A549 (cell line): ENCODE data around the gene ATF6B.

Experiments used
- EP300 ChIP-seq, 2 experiments: fragments of >200 bp; sonication (Bioruptor Twin); formaldehyde crosslinking; IDR thresholded peaks; 2 replicates in 1 of 2; 3 replicates in 1 of 2; pipeline ENCODE4 v1.6.1; 2016 to 2017
- HOXA7 ChIP-seq: fragments of 250-450 bp; sonication (Bioruptor Pico); IDR thresholded peaks from 2 replicates; pipeline ENCODE4 v1.5.0; 2020; ENCODE audit warnings: mild to moderate bottlenecking, moderate library complexity
- MAX ChIP-seq: IDR thresholded peaks from 2 replicates; pipeline ENCODE4 v1.6.1; 2012
- NPAS2 ChIP-seq: fragments of 250-450 bp; sonication (Bioruptor Pico); IDR thresholded peaks from 2 replicates; pipeline ENCODE4 v1.8.0; 2022; ENCODE audit warnings: mild to moderate bottlenecking, moderate library complexity, borderline replicate concordance
- POLR2A ChIP-seq: IDR thresholded peaks from 2 replicates; pipeline ENCODE4 v1.6.1; 2012; ENCODE audit warnings: mild to moderate bottlenecking, low read length
- RAD21 ChIP-seq, 2 experiments: fragments of >200 bp in 1 of 2; sonication (Bioruptor Twin) in 1 of 2; formaldehyde crosslinking in 1 of 2; IDR thresholded peaks in 1 of 2; conservative IDR thresholded peaks in 1 of 2; 2 replicates in 1 of 2; 3 replicates in 1 of 2; pipeline ENCODE4 v1.6.1; 2012 to 2018; ENCODE audit warnings: inconsistent platforms in 1 of 2
- RARB ChIP-seq: fragments of 250-450 bp; sonication (Bioruptor Pico); IDR thresholded peaks from 2 replicates; pipeline ENCODE4 v1.8.0; 2021; ENCODE audit warnings: mild to moderate bottlenecking, moderate library complexity
- RCOR1 ChIP-seq: fragments of 150-350 bp; IDR thresholded peaks from 2 replicates; pipeline ENCODE4 v1.6.1; 2014; ENCODE audit warnings: antibody characterized with exemption, low read length, low read depth
- TF ChIP-seq, protein P1 (sequence below): fragments of >200 bp; sonication (Bioruptor Twin); formaldehyde crosslinking; IDR thresholded peaks from 3 replicates; pipeline ENCODE4 v1.5.1; 2016
- TF ChIP-seq, protein P2 (sequence below): fragments of 450-650 bp; IDR thresholded peaks from 2 replicates; pipeline ENCODE4 v1.6.1; 2014; ENCODE audit warnings: antibody characterized with exemption
- TF ChIP-seq, protein P3 (sequence below): fragments of 200-600 bp; sonication (generic); IDR thresholded peaks from 2 replicates; pipeline ENCODE4 v1.6.1; 2016; ENCODE audit warnings: antibody characterized with exemption, mild to moderate bottlenecking, moderate library complexity

- TF ChIP-seq, protein P1, sequence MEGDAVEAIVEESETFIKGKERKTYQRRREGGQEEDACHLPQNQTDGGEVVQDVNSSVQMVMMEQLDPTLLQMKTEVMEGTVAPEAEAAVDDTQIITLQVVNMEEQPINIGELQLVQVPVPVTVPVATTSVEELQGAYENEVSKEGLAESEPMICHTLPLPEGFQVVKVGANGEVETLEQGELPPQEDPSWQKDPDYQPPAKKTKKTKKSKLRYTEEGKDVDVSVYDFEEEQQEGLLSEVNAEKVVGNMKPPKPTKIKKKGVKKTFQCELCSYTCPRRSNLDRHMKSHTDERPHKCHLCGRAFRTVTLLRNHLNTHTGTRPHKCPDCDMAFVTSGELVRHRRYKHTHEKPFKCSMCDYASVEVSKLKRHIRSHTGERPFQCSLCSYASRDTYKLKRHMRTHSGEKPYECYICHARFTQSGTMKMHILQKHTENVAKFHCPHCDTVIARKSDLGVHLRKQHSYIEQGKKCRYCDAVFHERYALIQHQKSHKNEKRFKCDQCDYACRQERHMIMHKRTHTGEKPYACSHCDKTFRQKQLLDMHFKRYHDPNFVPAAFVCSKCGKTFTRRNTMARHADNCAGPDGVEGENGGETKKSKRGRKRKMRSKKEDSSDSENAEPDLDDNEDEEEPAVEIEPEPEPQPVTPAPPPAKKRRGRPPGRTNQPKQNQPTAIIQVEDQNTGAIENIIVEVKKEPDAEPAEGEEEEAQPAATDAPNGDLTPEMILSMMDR, result no peak
- TF ChIP-seq RAD21 (conservative IDR thresholded peaks at IDR 0.05 in 1 of 2, IDR thresholded peaks at IDR 0.05 in 1 of 2) (no peak), MAX (no peak), NPAS2 (CRISPR knock-in tag) (no peak), RCOR1 (no peak), RARB (CRISPR knock-in tag) (no peak), POLR2A (no peak), EP300 (IDR thresholded peaks at IDR 0.05) (no peak), HOXA7 (no peak)
- TF ChIP-seq, protein P2, sequence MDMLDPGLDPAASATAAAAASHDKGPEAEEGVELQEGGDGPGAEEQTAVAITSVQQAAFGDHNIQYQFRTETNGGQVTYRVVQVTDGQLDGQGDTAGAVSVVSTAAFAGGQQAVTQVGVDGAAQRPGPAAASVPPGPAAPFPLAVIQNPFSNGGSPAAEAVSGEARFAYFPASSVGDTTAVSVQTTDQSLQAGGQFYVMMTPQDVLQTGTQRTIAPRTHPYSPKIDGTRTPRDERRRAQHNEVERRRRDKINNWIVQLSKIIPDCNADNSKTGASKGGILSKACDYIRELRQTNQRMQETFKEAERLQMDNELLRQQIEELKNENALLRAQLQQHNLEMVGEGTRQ, result no peak
- TF ChIP-seq, protein P3, sequence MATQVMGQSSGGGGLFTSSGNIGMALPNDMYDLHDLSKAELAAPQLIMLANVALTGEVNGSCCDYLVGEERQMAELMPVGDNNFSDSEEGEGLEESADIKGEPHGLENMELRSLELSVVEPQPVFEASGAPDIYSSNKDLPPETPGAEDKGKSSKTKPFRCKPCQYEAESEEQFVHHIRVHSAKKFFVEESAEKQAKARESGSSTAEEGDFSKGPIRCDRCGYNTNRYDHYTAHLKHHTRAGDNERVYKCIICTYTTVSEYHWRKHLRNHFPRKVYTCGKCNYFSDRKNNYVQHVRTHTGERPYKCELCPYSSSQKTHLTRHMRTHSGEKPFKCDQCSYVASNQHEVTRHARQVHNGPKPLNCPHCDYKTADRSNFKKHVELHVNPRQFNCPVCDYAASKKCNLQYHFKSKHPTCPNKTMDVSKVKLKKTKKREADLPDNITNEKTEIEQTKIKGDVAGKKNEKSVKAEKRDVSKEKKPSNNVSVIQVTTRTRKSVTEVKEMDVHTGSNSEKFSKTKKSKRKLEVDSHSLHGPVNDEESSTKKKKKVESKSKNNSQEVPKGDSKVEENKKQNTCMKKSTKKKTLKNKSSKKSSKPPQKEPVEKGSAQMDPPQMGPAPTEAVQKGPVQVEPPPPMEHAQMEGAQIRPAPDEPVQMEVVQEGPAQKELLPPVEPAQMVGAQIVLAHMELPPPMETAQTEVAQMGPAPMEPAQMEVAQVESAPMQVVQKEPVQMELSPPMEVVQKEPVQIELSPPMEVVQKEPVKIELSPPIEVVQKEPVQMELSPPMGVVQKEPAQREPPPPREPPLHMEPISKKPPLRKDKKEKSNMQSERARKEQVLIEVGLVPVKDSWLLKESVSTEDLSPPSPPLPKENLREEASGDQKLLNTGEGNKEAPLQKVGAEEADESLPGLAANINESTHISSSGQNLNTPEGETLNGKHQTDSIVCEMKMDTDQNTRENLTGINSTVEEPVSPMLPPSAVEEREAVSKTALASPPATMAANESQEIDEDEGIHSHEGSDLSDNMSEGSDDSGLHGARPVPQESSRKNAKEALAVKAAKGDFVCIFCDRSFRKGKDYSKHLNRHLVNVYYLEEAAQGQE, result no peak
Measured at GRCh38 chr6:32095338-32096086, 32.5 kb downstream of the ATF6B start.
